GM19035 (cell line): ENCODE measurements around the gene MAPK4.
"Not testable (repeated sequence)": the region's sequence is repeated elsewhere in the genome, so short reads cannot be mapped to it uniquely, and the experiment has no call there.

Experiments used
- ATAC-seq: cut with Tn5 transposase; IDR thresholded peaks from one replicate; pipeline ENCODE4 v1.9.1; 2021; ENCODE audit not compliant: unreplicated experiment

MAPK4 gene

DNA sequence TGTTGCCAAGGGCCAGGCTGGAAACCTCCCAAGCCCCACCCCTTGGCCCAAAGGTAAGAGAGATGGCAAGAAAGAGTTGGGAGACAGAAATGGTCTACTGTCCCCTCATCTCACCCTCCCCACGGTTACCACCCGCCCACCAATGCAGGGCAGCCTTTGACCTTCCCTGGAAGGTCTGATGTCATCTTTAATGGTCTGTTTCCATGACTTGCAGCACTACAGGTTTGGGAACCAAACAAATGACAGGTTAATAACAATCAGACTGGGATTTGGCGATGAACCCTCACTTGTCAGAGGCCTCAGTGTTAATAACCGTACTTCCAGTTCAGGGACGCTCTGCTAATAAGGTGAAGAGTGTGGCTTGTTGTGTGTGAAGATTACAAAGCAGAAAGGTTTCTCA, 189.5 kb downstream of the MAPK4 start:
- no peak for ATAC-seq

- ATAC-seq = no peak
Observed at GRCh38 chr18:50749945-50750344, 190.1 kb downstream of the MAPK4 start.

- no peak for ATAC-seq
Observed at GRCh38 chr18:50750546-50750945, 190.7 kb downstream of the MAPK4 start.

DNA sequence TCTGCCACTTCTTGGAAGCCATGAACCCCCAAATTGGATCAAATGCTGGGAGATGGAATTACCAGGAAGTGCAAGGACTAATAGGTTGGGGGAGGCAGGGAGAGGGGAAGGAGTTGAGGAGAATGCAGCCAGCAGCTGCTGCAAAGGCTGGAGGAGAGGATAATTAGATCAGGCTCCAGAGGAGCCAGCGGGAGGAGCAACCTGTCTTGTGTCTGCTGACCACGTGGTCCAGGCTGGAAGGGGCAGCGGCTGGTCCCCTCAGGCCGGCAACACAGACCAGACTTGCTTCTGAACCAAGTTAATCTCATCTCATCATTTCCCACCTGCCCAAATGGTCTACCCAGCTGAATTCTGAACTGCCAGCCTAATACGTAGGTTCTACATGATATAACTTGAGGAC, 191.6 kb downstream of the MAPK4 start:
- no peak for ATAC-seq

GRCh38 chr18:50751947-50752346, 192.1 kb downstream of the MAPK4 start:
- ATAC-seq = no peak

DNA sequence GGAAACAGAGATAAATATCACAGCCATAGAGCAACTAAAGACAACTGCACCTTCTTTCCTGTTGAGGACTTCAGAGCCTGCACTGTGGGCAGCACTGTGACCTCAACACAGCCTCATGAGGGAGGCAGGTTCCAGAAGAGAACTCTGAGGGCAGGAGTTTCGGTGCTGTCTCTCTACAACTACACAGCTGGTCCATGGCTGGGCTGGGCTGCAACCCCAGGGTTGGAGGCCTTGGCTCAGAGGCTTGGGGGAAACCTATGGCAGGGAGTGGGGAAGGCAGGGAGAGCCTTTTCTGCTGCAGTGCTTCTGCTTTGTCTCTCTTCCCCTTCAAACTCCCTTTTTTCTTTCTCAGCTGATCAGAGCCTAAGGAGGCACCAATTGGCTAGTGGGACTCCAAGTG, 193.4 kb downstream of the MAPK4 start:
- ATAC-seq = no peak

DNA sequence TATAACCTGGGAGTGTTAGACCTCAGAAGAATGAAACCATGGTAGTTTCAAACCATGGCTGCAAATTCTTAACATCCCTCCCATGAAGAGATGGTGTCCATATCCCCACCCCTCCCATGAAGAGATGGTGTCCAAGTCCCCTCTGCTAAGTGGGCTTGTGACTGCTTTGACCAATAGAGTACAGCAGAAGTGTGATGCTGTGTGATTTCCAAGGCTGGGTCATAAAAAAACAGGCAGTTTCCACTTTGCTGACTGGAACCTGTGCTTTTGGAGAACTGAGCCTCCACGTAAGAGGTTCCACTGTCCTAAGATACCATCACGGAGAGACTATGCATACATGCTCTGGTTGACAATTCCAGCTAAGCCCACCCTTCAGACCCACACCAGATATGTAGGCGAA, 194.4 kb downstream of the MAPK4 start:
- ATAC-seq = no peak

DNA sequence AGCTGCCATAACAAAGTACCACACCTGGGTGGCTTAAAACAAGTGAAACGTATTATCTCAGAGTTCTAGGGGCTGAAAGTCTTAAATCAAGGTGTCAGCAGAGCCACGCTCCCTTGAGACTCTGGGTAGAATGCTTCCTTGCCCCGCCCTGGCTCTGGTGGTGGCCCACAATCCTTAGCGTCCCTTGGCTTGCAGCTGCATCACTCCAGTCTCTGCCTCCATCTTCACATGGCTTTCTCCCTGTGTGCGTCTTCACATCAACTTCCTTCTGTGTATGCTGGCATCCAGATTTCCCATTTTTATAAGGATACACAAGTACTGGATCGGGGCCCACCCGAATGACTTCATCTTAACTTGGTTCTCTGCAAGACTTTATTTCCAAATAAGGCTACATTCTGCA, 197.5 kb downstream of the MAPK4 start:
- ATAC-seq = no peak

GRCh38 chr18:50769463-50769862, 209.6 kb downstream of the MAPK4 start:
- ATAC-seq = no peak

GRCh38 chr18:50775207-50775606, 215.3 kb downstream of the MAPK4 start:
- no peak for ATAC-seq

- ATAC-seq = no peak
Observed at GRCh38 chr18:50775726-50776125, 215.8 kb downstream of the MAPK4 start.

DNA sequence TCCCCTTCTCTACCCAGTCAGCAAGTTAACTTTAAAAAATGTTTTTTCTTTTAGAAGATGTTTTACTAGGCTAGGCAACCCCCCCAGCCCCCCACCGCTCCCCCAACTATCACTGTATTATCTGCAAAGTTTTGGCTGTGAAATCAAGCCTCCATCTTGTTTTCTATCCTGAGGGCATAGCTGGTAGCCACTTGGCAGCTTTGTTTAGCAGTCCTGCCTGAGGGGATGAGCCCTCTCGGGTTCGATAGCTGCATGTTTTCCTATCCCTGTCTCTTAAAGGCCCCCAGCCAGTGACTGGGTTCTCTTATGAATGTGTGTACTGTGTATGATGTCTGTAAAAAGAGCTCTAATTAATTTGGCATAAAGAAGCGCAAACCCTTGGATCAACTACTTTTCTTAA, 216.5 kb downstream of the MAPK4 start:
- ATAC-seq = no peak

- ATAC-seq = not testable (repeated sequence)
Observed at GRCh38 chr18:50779021-50779420, 219.1 kb downstream of the MAPK4 start.
